Astrocyte of the hippocampus (primary cell): ENCODE results near the gene POU6F2.
"Not testable (repeated sequence)": the region's sequence is repeated elsewhere in the genome, so short reads cannot be mapped to it uniquely, and the experiment has no call there.

Source experiments
- DNase-seq: peaks from one replicate; pipeline ENCODE4 v3.0.0; 2011; ENCODE audit warnings: low read depth, low spot score

Gene POU6F2

DNA sequence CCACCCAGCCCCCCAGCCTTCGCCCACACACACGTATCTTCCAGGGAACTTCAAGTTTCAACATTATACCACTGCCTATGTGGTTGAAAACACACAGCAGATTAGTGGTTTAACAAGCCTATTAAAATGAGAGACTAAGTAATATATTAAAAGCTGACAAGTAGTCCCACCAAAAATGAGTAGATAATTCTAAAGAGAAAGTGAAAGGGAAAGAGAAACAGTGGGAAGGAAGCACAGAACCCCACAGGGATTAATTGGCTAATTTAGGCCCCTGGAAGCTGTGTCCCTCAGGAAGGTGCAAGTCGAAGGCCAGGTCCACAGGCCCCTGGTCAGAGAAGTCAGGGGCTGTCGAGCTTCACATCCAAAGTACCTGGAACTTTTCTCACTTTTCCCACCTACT is 378.0 kb downstream of the POU6F2 start:
- no peak for DNase-seq

DNA sequence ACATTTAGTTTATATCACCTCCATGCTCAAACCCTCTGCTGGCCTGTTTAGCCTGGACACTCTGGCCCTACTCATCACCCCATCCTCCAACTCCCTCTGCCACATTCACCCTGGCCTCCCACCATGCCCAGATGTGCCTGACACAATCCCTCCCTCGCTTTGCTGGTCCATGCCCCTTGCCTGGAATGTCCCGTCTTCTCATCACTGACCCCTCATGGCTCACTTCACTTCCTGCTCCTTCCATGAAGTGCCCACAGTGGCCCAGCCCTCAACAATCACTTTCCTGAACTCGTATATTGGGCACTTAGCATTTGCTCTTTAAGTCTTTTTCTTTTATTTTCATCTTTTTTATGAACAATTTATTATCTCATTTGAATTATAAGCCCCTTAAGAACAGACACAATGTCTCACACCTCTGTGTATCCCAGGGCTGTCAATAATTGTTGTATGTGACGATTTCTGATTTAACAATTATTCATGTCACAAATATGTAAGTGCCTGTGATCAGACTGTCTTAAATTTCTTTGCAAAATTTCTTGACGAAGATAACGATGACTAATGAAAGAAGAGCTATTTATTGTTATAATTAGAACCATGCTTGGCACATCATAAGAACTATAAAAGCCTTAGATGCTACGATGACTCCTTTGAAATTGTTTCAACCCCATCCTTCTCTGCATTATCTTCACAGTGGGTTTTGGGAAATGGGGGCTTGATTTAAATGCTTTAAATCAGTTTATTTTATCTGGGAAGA is 378.6 kb downstream of the POU6F2 start:
- DNase-seq = no peak

- no peak for DNase-seq
These were observed 379.9 kb downstream of the POU6F2 start for GRCh38 chr7:39357648-39358047.

DNA sequence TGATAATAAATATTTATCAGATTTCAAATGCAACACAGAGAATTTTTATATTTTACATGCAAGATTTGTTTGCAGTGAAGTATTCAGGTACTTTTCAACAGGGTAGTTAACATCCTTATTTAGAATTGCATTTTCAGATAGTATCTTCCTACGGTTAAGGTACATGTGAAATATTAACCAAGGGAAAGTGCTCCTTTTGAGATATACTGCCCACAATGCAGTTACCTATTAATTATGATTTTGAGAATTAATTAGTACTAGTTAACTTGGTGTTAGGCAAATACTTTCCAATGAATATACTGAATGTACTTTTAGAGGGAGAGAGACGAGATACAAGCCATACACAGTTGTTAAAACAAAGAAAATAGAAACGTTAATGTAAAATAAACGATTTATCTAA is 382.3 kb downstream of the POU6F2 start:
- DNase-seq = no peak

DNA sequence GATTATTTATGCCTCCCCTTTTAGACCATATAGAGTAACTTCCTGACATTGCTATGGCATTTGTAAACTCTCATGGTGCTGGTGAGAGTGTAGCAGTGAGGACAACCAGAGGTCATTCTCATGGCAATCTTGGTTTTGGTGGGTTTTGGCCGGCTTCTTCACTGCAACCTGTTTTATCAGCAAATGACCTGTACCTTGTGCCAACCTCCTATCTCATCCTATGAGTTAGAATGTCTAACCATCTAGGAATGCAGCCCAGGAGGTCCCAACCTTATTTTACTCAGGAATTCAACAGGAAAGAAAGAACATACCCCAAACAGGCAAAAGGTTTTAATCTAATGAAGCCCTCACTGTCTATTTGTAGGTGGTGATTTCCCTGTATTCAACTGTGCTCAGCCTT is 383.1 kb downstream of the POU6F2 start:
- DNase-seq = peak; percentile 46

DNA sequence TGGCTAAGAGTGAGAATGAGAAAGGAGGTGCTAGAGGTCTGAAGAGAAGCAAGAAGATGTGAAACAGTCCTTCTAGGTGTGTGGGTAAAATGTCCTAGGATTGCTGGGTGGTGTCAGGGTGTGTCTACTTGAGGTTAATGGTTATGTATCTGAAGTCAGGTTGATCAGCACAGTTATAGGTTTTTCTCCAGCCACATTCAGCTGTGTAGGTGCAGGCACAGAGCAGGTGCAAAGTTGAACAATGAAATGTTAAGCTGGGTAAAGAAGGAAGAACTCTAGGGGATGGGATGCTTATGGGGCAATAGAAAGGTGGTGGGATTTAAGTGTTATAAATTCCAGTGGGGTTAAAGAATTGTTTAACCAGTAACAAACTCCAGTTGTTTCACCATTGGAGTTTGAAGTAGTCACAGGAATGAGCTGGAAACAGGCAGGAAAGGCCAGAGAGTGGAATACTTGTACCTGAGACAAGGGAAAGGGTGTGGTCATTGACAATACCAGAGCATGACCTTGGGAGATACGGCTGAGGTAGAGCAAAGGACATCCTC is 388.1 kb downstream of the POU6F2 start:
- DNase-seq = no peak

DNA sequence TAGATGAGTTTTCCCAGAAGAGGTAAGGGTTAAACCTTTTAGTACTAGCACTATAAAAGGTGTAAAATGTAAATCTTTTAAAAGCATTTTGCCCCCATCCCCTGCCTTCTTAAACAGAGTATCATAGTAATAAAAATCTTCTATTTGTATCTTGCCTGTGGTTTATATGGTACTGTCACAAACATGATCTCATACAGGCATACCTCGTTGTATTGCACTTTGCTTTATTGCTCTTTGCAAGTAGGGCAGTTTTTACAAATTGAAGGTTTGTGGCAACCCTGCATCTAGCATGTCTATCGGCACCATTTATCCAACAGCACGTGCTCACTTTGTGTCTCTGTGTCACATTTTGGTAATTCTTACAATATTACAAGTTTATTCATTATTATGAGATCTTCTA is 389.7 kb downstream of the POU6F2 start:
- DNase-seq = no peak

DNA sequence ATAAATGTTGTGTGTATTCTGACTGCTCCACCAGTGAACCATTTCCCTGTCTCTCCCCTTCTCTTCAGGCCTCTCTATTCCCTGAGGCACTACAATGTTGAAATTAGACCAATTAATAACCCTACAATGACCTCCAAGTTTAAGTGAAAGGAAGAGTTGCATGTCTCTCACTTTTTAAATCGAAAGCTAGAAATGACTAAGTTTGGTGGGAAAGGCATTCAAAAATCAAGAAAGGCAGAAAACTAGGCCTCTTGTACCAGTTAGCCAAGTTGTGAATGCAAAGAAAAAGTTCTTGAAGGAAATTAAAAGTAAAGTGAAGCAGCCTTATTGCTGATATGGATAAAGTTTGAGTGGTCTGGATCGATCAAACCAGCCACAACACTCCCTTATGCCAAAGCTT is 390.2 kb downstream of the POU6F2 start:
- DNase-seq = no peak

GRCh38 chr7:39372383-39372782 is 394.7 kb downstream of the POU6F2 start:
- DNase-seq = no peak

DNA sequence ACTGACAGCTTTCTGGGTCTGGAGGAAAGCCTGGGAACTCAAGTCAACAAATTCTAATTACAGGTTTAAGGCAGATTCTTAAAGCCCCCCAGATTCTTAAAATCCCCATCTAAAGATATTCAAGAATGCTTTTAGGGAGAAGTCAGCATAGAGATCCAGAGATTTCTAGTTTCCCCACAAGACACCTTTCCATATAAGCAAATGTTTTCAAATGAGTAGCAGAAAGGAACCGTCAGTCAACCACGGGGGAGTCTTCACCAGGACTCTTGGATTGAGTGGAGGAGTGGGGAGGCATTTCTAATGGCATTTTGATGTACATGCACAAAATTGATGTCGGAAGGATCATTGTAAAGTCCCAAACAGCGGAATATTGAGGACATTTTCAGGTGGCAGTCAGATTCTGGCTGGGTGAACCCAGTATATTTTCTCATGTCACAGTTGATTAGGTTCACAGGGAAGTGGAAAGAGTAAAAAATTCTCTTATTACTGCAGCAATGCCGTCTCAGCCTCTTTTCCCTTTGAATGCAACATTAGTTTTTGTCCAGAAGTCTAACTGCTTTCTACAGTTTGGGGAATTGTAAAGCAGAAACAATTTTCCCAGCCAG is 396.8 kb downstream of the POU6F2 start:
- no peak for DNase-seq

- no peak for DNase-seq
These were observed 397.6 kb downstream of the POU6F2 start for GRCh38 chr7:39375047-39375873.

DNA sequence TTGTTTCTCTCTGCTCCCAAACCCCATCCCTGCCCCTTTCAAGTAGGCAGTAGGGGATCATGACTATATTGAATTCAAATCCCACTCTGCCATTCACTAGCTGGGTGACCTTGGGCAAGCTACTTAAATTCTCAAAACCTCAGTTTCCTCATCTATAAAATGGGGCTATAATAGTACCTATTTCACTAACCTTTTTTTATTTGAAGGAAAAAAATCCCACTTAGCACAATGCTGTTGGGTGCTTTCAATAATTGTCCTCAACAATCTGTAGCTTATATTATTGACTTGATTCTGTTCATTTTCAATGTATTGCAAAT is 398.1 kb downstream of the POU6F2 start:
- DNase-seq = no peak

DNA sequence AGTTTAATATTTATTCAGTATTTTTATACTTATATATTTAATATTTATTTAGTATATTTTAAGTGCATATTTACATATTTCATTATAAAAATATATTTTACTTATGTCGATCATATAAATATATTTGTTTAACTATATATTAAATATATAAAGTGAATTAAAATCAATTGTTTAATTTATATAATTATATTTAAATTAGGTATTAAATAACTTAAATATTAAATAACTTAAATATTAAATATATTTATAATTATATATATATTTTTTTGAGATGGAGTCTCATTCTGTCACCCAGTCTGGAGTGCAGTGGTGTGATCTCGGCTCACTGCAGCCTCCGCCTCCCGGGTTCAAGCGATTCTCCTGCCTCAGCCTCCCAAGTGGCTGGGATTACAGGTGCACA is 399.2 kb downstream of the POU6F2 start:
- not testable (repeated sequence) for DNase-seq

GRCh38 chr7:39379416-39379815 is 401.7 kb downstream of the POU6F2 start:
- DNase-seq = no peak

DNA sequence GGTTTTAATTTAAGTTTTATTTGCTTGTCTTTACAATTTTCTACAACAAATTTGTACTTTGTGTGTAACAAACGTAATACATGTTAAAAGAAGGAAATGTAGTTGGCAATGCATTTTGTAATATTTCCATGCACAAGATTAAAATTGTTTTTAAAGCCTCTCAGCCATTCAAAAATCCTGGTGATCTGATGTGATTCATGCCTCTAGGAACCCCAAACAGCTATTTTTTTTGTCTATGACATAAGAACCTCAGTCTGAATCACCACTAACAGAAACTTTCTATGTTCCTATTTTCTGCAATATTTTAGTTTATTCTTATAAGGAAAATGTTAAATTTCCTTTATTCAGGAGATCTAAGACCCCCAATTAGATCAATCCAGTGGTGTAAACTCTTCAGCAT is 405.4 kb downstream of the POU6F2 start:
- peak; percentile 35 for DNase-seq

DNA sequence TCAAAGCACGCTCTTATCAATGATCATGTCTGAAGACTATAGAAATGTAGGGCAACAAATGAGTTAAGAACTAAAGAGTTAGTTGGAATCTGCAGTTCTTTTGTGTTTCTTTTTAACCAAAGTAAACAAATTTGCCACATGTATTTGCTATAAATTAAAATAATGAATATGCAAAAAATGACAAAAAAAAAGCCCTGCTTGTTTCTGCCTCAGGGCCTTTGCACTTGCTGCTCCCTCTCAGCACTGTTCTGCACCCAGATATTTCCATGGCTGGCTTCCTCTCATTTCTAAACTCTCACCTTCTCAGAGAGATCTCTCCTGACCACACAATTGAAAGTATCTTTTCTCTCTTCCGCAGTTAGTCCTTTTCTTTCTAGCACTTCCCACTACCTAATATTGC is 406.7 kb downstream of the POU6F2 start:
- DNase-seq = no peak

GRCh38 chr7:39386718-39387117 is 409.0 kb downstream of the POU6F2 start:
- no peak for DNase-seq

GRCh38 chr7:39392151-39392550 is 414.4 kb downstream of the POU6F2 start:
- no peak for DNase-seq

DNA sequence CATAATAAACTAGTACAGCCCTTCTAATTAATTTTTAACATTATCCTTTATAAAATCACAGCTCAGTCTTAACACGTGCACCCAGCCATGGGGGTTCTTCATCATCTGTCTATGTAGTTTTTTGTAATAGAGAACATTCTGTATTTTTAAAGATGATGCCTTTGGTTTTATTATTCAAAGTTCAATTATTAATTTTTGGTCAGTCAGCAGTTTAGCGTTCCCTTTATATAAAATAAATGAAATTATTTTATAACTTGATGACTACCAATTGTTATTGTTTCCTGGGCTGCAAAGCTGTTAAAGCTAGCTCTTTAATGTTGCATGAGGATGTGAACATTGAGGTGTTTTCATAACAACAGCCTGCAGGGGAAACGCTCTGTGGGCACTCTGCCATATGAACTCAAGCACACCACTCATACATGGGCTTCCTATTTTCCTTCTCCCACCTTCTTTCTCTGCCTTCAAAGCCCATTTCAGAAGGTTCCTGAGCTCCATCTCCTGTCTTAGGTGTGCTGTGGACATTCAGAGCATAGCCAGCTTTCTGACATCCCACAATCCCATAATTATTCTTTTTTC is 416.5 kb downstream of the POU6F2 start:
- peak; percentile 16 for DNase-seq

DNA sequence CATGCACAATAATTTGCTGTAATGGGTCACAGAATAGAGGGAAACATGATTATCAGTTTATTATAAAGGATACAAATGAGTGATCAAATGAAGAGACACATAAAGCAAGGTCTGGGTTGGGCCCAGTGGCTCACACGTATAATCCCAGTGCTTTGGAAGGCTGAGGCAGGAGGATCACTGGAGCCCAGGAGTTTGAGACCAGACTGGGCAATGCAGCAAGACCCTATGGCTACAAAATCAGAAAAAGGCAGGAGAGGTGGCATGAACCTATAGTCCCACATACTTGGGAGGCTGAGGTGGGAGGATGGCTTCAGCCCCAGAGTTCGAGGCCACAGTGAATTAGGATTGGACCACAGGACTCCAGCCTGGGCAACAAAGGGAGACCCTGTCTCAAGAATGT is 421.7 kb downstream of the POU6F2 start:
- no peak for DNase-seq

DNA sequence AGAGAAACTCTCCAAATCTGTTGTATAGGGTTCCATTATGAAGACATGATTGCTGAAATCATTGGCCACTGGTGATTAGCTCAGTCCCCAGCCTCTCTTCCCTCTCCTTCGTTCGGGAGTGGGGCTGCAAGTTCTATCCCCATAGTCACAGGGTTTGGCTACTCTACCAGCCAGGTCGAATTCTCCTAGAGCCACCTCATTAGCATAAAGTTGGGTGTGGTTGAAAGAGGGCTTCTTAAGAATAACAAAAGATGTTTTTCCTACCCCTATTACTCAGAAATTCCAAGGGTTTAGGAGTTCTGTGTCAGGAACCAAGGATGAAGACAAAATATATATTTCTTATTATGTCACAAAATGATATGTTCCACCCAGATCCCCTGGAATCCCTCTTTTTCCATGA is 422.3 kb downstream of the POU6F2 start:
- no peak for DNase-seq

GRCh38 chr7:39400836-39401235 is 423.1 kb downstream of the POU6F2 start:
- DNase-seq = no peak
